22Rv1 (cell line): ENCODE measurements around the gene MAP3K10.

Experiments
- H3K27ac ChIP-seq: fragments of 450-650 bp; 2 replicates; pipeline ENCODE4 v1.5.1; 2017
- ZFX ChIP-seq: fragments of 450-650 bp; IDR thresholded peaks from 2 replicates; pipeline ENCODE4 v1.6.1; 2017; ENCODE audit warnings: antibody characterized with exemption, borderline replicate concordance
- TF ChIP-seq, protein P1 (sequence below): fragments of 450-650 bp; IDR thresholded peaks from 2 replicates; pipeline ENCODE4 v1.5.1; 2017; ENCODE audit warnings: mild to moderate bottlenecking

MAP3K10 gene

DNA sequence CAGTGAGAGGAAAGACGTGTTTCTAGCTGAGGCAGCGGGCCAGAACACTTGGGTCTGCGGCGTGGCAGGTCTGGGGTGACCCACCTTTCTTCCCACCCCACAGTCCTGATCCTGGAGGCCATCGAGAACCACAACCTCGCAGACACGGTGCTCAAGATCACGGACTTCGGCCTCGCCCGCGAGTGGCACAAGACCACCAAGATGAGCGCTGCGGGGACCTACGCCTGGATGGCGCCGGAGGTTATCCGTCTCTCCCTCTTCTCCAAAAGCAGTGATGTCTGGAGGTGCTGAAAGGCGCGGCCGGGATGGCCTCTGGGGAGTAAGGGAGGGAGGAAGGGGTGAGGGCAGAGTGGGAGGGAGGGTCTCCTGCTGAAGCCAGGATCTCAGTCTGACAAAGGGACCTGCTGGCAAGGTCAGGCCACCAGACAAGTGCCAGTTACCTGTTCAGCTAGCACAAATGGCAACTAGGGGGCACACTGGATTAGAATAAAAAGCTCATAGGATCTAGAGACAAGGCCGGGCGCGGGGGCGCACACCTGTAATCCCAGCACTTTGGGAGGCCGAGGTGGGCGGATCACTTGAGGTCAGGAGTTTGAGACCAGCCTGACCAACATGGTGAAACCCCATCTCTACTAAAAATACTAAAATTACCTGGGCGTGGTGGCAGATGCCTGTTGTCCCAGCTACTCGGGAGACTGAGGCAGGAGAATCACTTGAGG, 7.2 kb downstream of the MAP3K10 start:
- TF ChIP-seq, protein P1, sequence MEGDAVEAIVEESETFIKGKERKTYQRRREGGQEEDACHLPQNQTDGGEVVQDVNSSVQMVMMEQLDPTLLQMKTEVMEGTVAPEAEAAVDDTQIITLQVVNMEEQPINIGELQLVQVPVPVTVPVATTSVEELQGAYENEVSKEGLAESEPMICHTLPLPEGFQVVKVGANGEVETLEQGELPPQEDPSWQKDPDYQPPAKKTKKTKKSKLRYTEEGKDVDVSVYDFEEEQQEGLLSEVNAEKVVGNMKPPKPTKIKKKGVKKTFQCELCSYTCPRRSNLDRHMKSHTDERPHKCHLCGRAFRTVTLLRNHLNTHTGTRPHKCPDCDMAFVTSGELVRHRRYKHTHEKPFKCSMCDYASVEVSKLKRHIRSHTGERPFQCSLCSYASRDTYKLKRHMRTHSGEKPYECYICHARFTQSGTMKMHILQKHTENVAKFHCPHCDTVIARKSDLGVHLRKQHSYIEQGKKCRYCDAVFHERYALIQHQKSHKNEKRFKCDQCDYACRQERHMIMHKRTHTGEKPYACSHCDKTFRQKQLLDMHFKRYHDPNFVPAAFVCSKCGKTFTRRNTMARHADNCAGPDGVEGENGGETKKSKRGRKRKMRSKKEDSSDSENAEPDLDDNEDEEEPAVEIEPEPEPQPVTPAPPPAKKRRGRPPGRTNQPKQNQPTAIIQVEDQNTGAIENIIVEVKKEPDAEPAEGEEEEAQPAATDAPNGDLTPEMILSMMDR, result no peak
- H3K27ac ChIP-seq, result no peak overlapping the region

DNA sequence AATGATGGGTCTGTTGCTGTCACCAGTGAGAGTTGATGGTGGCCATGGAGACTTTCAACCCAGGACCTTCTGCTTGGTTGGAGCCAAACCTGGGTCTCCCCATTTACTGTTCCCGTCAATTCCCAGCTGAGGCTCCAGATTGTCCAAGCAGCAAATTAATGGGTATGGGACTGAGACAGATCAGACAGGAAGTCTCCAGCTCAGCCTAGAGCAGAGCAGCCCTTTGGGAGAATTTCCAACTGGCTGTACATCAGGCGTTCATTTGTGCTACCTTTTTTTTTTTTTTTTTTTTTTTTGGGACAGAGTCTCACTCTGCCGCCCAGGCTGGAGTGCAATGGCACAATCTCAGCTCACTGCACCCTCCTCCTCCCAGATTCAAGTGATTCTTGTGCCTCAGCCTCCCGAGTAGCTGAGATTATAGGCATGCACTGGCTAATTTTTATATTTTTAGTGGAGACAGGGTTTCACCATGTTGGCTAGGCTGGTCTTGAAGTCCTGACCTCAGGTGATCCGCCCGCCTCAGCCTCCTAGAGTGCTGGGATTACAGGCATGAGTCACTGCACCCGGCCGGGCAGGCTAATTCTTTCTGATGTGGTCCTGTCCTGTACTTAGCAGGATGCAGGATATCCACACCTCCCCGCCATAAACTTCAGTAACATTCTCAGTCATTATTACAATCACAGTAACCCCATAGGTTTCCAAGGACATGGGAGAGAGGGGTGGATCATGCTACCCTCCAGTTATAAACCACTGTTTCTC, 9.3 kb downstream of the MAP3K10 start:
- H3K27ac ChIP-seq, result no peak overlapping the region
- TF ChIP-seq ZFX, result no peak
- TF ChIP-seq, protein P1, result no peak

DNA sequence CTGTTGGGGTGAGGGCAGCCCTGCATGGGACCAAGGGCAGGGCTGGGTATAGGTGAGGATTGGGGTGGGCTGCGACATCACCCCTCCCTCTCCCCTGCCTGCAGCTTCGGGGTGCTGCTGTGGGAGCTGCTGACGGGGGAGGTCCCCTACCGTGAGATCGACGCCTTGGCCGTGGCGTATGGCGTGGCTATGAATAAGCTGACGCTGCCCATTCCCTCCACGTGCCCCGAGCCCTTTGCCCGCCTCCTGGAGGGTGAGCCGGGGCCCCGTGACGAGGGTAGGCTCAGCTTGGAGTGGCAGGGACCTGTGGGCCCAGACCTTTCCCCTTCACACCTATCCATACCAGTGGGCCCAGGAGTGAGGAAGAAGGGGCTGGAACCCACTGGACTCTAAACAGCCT, 13.2 kb downstream of the MAP3K10 start:
- no peak overlapping the region for H3K27ac ChIP-seq
- no peak for TF ChIP-seq ZFX
- TF ChIP-seq, protein P1, result no peak

DNA sequence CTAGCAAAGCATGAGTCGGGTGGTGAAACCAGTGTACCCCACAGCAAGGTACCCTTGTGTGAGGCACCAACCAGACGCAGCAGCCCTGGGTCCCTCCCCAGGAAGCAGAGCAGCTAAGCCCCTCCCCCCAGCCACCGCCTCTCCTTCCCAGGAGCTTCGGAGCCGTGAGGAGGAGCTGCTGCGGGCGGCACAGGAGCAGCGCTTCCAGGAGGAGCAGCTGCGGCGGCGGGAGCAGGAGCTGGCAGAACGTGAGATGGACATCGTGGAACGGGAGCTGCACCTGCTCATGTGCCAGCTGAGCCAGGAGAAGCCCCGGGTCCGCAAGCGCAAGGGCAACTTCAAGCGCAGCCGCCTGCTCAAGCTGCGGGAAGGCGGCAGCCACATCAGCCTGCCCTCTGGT, 14.5 kb downstream of the MAP3K10 start:
- H3K27ac ChIP-seq, result no peak overlapping the region
- no peak for TF ChIP-seq ZFX
- TF ChIP-seq, protein P1, result no peak

DNA sequence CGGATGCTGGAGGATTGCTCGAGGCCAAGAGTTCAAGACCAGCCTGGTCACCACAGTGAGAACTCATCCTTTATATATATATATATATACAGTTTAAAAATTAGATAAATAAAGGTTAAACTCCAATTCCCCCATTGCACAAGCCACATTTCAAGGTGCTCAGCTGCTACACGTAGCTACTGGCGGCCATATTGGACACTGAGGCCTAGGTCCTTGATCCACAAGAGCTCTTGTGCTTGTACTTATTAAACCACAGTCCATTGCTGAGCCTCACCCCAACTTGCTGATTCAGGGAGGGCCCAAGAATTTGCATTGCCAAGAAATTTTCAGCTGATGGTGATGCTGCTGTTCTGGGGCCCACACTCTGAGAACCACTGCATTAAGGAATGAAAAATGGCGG, 17.4 kb downstream of the MAP3K10 start:
- H3K27ac ChIP-seq, result no peak overlapping the region
- no peak for TF ChIP-seq ZFX
- TF ChIP-seq, protein P1, result no peak

DNA sequence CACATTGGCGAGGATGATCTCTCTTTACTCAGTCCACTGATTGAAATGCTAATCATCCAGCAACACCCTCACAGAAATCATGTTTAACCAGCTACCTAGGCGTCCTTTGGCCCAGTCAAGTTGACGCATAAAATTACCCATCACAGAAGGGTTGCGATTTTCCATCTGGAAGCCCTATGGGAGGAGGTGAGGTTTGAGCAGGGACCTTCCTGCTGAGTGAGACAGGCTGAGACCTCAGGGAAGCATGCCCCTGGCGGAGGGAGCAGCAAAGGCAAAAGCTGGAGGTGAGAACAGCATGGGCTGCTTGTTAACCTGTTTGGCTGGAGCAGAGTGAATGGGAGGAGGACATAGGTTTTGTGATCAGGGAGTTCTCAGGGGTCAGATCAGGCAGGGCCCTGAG, 19.7 kb downstream of the MAP3K10 start:
- TF ChIP-seq ZFX, result no peak
- TF ChIP-seq, protein P1, result no peak
- no peak overlapping the region for H3K27ac ChIP-seq

DNA sequence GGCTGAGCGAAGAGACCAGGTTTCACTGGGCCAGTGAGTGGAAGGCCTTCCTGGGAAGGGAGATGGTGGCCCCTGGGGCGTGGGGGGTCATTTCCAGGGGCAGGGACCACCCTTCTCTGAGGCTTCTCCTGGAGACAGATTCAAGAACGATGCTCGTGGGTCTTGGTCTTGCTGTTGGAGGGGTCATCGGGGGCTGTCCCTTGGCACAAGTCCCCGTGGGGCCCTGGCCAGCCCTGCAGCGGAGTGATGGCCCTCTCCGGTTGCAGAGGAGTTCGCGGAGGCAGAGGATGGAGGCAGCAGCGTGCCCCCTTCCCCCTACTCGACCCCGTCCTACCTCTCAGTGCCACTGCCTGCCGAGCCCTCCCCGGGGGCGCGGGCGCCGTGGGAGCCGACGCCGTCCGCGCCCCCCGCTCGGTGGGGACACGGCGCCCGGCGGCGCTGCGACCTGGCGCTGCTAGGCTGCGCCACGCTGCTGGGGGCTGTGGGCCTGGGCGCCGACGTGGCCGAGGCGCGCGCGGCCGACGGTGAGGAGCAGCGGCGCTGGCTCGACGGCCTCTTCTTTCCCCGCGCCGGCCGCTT, 22.1 kb downstream of the MAP3K10 start:
- TF ChIP-seq ZFX, result no peak
- no peak overlapping the region for H3K27ac ChIP-seq
